ENCODE measurements around the gene CAMTA1. TPM values are rescaled to one million over a fixed set of nuclear protein-coding genes. Genes with fewer than 3 reads are reported as not detected.

Gene CAMTA1
- total and polyA plus RNA-seq, 9 of the 15 experiments (the other 6 are each of a cell fraction or from before 2014, with no cell fraction given), result 43.9 to 161 (median 65.9) TPM

DNA sequence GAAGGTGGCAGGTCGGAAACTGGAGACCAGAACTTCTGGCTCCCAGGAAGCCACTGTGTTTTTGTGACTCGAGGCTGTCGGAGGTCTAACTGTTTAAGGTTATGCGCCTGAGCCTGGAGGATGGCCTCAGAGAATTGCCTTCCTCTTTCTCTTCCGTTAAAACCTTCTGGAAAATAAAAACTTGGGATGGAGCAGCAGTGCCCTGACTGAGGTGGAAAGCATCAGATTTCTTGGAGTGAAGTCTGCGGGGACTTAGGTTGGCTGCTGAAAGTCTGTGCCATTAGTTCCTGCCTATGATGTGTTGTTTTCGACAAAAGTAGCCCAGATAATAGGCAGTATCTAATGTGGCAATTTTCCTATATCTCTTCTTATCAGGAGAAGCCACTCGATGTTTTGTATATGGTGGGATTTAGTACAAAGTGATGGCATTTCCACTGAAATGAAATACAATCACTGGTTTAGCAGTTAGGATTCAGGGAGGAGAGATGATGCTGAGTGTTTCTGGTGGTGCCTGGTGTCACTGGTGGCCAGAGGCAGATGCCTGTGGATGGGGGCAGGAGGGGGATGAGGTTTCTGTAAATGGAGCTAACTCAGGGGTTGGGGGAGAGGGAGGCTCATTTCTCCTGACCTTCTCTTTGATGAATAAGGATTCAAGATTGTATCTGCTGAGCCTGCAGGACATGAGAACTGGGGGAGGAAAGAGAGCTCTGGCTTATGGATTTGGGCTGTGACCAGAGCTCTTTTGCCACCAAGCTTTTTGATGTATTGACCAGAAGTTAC is 150.8 kb downstream of the CAMTA1 start (continued):
- no peak for TF ChIP-seq NCOA4 (IDR thresholded peaks at IDR 0.05; ENCODE audit: partially characterized antibody)
- TF ChIP-seq, protein P1, sequence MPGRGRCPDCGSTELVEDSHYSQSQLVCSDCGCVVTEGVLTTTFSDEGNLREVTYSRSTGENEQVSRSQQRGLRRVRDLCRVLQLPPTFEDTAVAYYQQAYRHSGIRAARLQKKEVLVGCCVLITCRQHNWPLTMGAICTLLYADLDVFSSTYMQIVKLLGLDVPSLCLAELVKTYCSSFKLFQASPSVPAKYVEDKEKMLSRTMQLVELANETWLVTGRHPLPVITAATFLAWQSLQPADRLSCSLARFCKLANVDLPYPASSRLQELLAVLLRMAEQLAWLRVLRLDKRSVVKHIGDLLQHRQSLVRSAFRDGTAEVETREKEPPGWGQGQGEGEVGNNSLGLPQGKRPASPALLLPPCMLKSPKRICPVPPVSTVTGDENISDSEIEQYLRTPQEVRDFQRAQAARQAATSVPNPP (IDR thresholded peaks at IDR 0.05; ENCODE audit: borderline replicate concordance, insufficient read depth, insufficient read length), result no peak
- TF ChIP-seq ZEB2 (IDR thresholded peaks at IDR 0.05), result no peak
- no peak for TF ChIP-seq RBBP5 (IDR thresholded peaks at IDR 0.05; ENCODE audit: borderline replicate concordance, insufficient read depth, low read length, poor library complexity, severe bottlenecking)
- TF ChIP-seq CHD1 (IDR thresholded peaks at IDR 0.05; ENCODE audit: low read length), result no peak
- TF ChIP-seq KDM4B (IDR thresholded peaks at IDR 0.05; ENCODE audit: borderline replicate concordance in 2 of 2, low read depth in 1 of 2), result no peak
- no peak for TF ChIP-seq CBFA2T2 (conservative IDR thresholded peaks at IDR 0.05)
- TF ChIP-seq, protein P2, sequence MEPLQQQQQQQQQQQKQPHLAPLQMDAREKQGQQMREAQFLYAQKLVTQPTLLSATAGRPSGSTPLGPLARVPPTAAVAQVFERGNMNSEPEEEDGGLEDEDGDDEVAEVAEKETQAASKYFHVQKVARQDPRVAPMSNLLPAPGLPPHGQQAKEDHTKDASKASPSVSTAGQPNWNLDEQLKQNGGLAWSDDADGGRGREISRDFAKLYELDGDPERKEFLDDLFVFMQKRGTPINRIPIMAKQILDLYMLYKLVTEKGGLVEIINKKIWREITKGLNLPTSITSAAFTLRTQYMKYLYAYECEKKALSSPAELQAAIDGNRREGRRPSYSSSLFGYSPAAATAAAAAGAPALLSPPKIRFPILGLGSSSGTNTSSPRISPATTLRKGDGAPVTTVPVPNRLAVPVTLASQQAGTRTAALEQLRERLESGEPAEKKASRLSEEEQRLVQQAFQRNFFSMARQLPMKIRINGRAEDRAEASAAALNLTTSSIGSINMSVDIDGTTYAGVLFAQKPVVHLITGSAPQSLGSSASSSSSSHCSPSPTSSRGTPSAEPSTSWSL (CRISPR knock-in tag; IDR thresholded peaks at IDR 0.05; ENCODE audit: borderline replicate concordance), result no peak
- TF ChIP-seq U2AF2 (optimal IDR thresholded peaks at IDR 0.05; ENCODE audit: low read depth, low read length), result no peak
- TF ChIP-seq RUNX1 (IDR thresholded peaks at IDR 0.05; ENCODE audit: low read depth), result no peak
- TF ChIP-seq MYBL2 (IDR thresholded peaks at IDR 0.05; ENCODE audit: low read depth), result no peak
- no peak for TF ChIP-seq MYBL2 (CRISPR knock-in tag; IDR thresholded peaks at IDR 0.05; ENCODE audit: borderline replicate concordance)
- no peak for TF ChIP-seq TCFL5 (CRISPR knock-in tag; conservative IDR thresholded peaks at IDR 0.05)
- no peak for TF ChIP-seq ZFPM2 (CRISPR knock-in tag; IDR thresholded peaks at IDR 0.05)
